Activated gamma-delta T cell treated with anti-CD3 and anti-CD28 coated beads, Interleukin-2, amount 50 U/mL, for 16 hours (primary cell): ENCODE measurements around the gene TPH2.

Source experiments
- DNase-seq: peaks from one replicate; pipeline ENCODE4 v3.0.0-alpha.2; 2020; ENCODE audit warnings: low read depth

TPH2 gene

DNA sequence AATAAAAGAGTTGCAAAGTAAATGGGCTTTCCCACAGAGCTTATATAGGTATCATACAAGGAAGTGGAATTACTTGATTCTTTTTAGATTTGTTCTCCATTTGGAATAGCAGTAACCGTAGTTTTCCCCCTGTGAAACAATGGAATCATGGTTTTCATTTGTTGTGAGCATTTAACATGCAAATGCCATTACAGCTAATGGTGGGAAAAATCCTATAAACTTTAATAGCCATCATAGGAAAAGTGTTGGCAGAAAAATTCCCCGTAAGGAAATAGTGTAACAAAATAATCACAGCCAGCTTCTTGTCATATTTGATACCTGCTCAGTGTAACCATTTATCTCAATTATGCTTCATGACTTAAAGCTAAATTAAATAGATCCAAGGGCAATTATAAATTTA, 95.3 kb downstream of the TPH2 start:
- no peak for DNase-seq

DNA sequence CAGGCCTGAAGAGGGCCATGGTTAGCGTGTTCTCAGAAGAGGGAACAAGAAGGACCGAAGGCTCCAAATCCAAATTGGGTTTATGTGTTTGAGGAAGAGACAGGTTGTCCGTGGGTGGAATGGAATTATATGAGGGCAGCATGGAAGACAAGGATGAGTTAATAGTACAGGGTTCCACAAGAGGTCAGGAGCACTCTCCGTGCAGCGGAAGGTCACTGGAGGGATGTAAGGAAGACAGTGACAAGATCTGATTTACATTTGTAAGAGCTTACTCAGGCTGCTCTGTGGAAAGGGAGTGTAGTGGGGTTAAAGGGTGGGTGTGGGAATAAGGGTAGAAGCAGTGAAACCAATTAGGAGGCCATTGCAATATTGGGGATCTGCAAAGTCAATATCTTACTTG, 97.0 kb downstream of the TPH2 start:
- DNase-seq: no peak

DNA sequence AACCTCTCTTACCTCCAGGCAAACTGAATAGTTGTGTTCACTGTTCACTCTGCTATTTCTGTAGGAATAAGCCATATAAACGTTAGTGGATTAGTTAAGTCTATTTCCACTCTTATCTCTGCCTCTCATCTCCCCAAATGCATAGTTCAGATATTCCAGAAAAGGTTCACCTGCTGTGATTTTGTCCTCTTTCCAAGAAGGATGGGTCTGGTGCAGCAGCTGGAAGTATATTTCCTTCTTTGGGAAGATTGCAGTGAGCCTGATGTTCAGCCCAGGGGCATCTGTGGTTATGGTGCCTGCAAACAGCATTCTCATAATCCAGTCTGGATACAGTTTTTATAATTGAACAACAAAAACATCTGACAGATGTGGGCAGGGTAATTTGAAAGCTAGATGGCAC, 97.7 kb downstream of the TPH2 start:
- no peak for DNase-seq

DNA sequence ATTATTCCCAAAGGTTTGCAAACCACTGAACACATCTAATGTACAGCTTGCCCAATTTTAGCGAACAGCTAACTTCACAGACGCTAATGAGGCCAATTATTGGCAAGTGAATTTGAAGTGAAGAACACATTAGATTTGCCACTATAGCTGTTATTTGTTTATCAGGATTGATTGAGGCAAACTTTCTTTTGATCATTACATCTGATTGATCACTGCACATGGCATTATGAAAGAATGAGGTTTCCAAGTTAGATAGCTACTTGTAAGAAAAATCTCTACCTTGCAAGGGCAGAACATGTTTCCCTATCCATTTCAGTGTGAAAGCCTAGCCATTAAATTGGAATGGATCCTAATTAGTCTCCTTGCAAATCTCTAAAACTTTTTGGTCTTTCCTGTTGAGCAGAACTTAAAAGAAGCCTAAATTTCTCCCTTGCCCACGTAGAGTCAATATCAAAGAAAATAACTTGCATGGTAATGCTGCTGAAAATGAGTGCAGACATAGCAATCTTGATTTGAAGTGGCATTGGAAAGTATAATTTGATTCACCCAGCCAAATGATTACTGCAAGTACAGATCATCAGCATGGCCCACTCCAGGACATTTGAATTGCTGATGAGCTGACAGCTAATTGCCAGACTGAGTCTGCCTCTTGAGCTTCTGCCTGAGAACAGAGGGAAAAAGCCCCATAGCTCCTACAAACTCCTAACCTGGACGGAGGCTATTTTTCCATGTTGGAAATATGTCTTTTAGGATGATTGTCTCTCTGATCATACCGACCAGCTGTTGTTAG, 98.6 kb downstream of the TPH2 start:
- DNase-seq: no peak

DNA sequence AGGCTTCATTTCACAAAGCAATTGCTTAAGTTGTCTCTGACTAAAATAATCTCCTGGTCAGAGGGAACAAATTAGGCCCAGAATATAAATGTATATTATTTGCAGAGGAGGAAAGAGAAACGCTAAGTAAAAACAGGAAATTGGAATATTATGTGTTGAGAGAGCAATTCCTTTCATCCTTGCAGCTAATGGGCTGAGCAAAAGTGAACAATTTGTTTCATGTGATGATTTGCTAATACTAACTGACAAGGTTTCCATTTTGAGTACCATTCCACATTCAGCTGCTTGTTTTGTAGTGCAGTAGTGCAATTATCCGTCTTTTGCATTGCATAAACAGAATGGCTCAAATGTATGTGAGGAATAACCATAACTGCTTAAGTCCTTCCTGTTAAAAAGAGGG, 103.2 kb downstream of the TPH2 start:
- DNase-seq: no peak

DNA sequence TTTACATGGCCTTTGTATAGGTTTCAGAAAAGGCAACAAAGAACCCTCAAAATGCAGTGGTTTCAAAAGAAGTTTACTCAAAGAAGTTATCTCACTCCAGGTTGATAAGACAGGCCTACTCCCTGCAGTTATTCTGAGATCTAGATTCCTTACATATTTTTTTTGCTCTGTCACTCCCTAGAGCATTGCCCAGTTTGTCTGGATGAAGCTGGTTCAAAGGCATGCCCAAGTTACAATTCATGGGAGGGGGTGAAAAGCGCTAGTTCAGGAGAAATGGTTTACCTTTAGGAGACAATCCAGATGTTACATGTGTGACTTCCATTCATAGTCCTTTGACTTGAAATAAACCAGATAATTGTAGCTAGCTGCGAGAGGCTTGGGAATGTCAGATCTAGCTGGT, 115.0 kb downstream of the TPH2 start:
- no peak for DNase-seq

DNA sequence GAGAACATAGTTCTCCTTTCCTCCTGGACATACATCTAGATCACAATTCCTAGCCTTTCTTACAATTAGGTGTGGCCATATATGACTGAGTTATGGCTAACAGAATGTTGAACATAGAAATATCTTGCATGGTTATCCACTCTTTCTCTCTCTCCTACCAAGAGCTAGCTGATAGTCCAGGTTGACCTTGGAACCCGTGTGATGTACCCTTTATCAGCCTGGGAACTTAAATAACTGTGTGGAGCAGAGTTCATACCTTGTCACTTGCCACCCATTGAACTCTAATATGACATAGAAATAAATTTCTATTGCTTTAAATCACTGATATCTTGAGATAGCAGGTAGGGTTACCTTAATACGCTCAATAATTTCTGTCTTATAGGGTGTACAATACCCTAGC, 115.9 kb downstream of the TPH2 start:
- DNase-seq: no peak

DNA sequence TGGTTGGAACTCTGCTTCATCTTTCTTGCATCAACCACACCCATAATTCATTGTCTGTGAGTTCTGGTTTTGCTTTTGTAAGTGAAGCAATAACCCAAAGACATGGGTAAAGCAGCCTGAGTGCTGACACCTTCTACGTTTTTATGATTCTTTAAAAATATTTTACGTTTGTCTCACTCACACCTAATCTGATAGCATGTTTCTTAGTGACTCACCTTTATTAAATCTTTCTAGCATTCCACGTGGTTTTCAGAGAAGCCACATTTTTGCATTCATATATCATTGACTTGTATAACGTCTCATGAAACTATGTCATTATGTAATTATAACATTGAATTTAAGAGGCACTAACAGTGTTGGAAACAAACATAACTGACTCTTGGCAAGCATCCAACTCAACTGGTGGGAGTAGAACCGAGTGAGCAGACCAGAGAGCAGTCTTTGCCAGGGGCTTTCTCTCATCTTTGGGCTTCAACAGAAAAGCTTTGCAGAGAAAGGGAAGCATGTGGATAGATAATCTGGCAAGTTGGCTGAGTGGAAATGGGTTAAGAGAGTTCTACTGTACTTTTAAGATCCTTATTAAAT, 118.8 kb downstream of the TPH2 start:
- DNase-seq: no peak

DNA sequence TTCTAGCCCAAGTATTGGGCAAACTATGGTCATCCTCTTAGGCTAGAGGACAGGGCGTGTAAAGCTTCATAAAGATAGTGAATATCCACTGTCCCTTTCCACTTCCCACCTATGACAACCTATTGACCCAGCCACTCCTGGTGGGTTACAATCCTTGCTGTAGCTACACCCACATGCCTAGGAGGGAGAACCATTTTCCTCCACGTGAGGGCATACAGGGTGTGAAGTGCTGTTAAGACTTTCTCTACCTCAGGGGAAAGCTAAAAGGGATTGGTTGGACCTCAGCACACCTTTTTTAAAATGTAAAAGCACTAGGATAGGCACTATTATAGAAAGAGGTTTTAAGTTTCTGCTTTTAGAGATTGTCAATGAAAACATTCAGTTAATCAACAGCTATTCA, 124.4 kb downstream of the TPH2 start:
- DNase-seq: no peak

DNA sequence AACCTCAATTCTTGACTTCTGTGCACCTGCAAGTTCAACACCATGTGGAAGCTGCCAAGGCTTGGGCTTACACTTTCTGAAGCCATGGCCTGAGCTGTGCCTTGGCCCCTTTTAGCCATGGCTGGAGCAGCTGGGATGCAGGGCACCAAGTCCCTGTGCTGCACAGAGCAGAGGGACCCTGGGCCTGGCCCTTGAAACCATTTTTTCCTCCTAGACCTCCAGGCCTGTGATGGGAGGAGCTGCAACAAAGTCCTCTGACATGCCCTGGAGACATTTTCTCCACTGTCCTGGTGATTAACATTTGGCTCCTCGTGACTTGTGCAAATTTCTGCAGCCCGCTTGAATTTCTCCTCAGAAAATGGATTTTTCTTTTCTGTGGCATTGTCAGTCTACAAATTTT, 132.4 kb downstream of the TPH2 start:
- no peak for DNase-seq

DNA sequence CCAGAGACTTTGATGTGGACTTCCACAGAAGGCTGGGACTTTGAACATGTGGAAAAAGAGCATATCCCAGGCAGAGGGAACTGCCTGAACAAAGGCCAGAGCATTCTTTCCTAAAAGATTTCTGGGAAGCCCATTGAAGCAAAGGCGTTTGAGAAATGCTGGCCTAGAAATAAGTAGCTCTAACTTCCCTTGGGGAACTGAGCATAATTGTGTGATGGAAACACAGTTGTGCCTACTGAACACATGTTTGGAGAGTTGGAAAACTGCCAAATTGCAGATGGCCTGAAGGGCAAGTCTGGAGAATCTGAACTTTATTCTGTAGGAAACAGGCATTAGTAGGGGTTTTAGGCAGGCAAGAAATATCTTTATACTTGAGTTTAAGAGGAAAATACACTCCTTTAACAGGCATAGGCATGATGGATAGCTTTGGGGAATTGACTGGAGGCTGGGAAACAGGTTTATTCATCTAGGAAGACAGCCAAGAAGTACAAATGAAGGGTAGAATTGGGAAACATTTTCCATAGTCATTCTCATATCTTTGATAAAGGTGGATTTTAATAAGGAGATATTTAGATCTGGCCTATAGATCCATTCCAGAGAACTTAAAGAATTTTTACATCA, 134.1 kb downstream of the TPH2 start:
- DNase-seq: no peak

DNA sequence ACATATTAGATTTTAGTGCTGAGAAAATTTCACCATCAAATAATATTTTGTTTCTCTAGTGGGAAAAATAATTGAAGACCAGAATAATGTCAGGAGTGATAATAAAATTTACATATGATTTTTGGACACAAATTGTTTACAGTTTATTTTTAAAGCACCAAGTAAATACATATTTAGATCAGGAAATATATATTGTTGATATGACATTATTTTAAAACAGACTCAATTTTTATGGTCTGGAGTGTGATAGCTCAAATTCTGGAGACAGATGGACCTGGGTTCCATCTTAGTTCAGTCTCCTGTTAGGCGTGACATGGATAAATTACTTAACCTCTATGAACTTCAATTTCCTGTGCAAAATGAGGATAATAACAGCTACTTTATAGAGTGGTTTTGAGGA, 135.4 kb downstream of the TPH2 start:
- DNase-seq: no peak

DNA sequence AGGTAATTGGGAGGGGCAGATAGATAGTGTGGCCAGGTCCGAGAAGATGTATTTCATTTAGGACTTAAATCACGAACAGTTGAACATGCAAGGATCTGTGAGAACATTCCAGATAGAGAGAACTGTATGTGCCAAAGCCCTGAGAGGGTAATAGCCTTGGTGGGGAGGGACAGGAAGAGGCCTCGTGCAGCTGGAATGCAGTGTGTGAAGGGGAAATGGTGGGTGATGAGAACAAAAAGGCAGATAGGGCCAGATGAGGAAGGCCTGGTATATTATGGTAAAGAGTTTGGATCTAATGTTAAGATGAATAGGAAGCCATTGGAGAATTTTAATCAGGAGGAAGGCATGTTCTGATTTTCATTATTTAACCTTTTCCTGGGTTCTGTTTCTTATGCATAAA, 136.3 kb downstream of the TPH2 start:
- no peak for DNase-seq

DNA sequence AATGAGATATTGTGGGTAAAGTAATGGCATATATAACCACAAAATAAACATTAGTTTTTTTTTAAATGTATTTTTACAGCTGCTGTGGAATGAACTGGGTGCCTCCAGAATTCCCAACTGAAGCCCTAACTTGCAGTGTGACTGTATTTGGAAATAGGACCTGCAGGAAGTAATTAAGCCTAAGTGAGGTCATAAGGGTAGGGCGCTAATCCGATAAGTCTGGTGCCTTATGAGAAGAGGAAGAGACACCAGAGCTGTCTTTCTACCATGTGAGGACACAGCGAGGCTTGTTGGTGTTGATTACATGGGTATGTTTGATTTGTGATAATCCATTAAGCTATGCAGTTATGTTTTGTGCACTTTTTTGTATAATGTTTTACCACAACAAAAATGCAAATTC, 136.8 kb downstream of the TPH2 start:
- DNase-seq: no peak

DNA sequence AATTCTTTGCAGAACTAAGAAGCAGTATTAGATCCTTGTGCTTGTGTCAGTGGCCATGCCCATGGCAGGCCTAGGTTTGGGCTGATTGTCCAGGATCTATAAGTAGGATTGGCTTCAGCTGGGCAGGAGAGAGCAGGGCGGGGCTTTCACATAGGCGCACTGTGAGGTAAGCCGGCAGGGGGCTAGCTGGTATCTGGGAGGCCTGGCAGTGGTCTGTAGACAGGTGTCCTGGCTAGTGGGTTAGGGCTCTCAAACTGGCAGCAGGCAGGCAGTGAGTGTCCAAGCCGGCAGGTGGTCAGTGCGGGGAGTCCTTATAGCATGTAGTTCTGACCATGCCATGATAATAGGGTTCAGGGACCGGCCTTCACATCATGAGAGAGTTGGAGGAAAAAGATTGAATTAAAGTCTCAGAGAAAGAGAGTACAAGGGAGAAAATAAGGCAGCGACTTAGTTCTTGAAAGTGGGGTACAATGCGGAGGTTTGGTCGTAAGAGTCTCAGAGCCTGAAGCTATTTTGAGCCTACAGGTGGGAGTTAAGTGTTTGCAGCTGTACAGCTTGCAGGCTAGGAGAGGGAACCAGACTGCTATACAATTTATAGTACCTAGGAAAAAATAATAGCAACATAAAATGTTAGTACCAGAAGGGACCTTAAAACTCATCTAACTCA, 137.4 kb downstream of the TPH2 start:
- DNase-seq: no peak

DNA sequence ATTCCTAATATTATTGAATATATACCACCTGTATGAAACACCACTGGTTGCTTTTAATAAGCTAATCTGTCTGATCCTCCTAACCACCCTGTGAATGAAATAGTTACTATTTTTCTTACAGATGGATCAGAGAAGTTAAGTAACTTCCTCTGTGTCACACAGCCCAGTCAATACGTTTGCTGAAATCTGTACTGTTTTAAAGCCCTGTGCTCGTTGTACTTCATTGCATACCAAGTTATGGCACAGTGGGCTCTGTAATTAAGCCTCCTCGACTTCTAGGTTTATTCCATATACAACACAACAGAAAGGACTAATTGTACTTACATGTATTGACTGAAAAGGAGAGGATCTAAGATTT, 137.9 kb downstream of the TPH2 start:
- no peak for DNase-seq

DNA sequence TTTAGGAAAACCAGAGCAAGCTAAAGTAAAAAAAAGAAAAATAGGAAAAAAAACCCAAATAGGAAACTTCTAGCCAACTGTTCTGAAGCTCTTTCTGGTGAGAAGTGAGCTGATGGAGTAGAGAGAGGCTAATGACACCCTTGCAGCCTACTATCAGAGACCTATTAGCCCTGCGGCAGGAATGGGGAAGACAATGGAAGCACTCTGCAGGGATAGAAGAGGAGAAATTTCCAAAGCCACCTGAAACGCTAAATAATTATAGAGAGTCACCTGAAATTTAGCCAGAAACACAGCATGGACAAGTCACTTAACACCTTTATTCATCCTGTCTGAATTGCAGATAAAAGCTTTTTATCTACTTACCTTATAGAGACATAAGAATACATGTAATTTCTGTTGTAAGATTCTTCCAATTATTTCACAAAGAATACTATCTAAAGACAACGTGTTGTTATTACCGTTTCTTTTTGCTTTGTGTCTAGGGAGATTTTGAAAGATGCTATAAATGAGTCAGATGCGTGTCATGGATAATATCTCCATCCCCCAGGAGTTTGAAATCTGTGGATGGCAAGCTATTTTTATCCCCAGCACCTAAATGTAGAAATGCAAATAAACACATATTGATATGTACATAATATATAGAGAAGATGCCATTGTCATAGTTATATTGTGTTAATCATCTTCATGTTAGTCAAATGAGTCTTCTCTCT, 138.6 kb downstream of the TPH2 start:
- no peak for DNase-seq

DNA sequence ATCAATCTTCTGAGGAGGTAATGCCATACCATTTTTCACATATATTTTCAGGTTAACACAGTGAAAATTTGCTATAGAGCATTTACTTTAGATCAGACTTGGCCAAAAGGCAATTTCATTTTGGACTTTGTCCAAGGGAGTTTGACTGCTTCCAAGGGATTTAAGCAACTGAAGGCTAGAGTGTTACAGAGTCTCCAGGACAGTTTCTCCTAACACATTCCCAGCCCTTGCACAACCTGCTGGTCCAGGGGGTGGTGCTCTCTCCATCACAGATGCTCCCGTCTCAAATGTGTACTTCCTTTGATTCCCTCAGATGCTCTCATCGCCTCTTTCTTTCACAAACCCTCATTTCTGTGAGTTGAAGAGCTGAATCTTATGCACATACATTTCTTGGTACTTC, 143.1 kb downstream of the TPH2 start:
- DNase-seq: no peak
